HG03565 (cell line): ENCODE measurements around the gene GPX7.

Source experiments
- ATAC-seq: cut with Tn5 transposase; IDR thresholded peaks from one replicate; pipeline ENCODE4 v1.9.1; 2021; ENCODE audit warnings: mild to moderate bottlenecking, moderate library complexity; ENCODE audit not compliant: unreplicated experiment

The GPX7 gene

GRCh38 chr1:52585474-52585873 lies 16.7 kb upstream of the GPX7 start:
- no peak for ATAC-seq

- no peak for ATAC-seq
These were observed 14.1 kb upstream of the GPX7 start for GRCh38 chr1:52588027-52588426.

DNA sequence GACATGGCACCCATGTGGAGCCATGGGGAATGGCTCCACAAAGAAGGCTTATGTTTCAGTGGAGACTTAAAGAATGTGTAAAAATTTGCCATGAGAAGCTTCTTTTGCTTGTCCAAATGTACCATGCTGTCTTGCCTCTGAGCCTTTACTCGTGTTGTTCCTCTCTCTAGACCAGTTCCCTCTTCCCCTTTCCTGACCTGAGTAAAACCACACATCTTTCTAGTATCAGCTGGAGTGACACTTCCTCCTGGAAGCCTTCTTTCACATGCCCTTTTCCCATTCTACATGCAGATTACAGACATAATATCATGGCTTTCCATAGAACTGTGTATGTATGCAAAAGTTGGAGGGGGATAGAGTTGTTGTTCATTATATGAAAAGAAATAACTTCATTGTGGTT lies 13.6 kb upstream of the GPX7 start:
- no peak for ATAC-seq

- no peak for ATAC-seq
These were observed 11.9 kb upstream of the GPX7 start for GRCh38 chr1:52590266-52590665.

DNA sequence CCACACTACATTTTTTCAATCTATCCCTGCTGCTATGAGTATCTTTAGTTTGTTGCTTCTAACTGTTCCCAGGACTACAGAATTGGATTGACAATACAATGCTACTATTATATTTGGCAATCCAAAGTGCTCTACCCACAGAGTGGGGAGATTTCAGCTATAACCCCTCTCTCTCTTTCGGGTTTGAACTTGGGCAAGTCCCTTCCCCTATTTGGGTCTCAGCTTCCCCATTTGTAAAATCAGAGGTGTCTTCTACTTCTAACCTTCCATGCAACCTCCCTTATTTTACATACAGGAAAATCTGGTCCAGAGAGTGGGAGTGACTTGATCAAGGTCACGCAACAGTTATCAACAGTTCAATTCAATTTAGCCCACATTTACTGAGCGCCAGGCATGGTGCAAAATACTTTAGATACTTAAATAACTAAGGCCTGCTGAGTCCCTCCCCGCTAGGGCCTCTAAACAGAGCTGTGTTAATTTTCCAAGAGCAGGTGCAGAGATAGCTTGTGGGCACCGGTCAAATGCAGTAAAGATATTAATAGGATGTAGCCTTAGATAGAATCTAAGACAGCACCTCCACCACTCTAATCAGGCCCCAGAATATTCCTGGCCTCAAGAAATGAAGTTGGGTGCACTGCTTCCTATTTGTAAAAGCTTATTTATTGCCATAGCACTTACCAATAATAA lies 9.4 kb upstream of the GPX7 start:
- ATAC-seq, result no peak

GRCh38 chr1:52593495-52593894 lies 8.7 kb upstream of the GPX7 start:
- no peak for ATAC-seq

- no peak for ATAC-seq
These were observed 7.1 kb upstream of the GPX7 start for GRCh38 chr1:52595061-52595460.

DNA sequence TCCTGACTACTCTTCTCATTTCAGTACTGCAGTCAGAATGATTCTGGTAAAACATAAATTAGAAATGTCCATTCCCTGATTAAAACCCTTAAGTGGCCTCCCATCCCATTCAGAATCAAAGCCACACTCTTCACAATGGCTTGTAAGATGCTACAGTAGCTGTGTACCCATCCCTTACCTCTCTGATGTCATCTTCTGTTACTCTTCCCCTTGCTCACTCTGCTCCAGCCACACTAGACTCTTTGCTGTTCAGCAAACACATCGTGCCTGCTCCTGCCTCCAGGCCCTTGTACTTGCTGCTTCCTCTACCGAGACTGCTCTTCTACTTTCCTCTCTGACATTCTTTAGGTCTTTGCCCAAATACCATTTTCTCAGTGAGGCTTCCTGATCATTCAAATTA lies 4.3 kb upstream of the GPX7 start:
- no peak for ATAC-seq

DNA sequence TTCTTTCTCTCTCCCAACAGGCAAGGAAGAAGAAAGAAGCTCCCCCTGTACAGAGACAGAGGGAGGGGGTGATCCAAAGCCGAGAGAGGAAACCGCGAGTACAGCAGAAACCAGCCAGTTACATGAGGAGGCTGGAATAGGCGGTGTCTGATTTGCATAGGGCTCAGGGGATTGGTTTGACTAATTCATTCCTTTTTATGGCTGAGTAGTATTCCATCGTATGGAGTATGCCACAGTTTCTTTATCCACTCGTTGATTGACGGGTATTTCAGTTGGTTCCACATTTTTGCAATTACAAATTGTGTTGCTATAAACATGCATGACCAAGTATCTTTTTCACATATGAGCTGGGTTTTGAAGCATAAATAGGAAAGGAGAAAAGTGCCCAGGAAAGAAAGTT lies 3.4 kb upstream of the GPX7 start:
- no peak for ATAC-seq

DNA sequence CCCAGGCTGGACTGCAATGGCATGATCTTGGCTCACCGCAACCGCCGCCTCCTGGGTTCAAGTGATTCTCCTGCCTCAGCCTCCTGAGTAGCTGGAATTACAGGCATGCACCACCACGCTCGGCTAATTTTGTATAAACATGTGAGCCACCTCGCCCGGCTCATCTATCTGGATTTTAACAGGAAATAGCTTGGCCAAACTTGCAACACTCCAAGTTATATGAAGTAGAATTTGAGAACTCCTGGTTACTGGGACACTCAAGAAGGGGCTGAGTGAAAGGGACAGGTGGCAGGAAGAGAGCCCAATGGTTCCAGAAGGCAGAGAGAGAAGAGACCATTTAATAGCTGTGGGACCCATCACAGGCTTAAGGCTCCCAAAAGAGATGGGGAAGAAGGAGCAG lies 2.9 kb upstream of the GPX7 start:
- no peak for ATAC-seq

DNA sequence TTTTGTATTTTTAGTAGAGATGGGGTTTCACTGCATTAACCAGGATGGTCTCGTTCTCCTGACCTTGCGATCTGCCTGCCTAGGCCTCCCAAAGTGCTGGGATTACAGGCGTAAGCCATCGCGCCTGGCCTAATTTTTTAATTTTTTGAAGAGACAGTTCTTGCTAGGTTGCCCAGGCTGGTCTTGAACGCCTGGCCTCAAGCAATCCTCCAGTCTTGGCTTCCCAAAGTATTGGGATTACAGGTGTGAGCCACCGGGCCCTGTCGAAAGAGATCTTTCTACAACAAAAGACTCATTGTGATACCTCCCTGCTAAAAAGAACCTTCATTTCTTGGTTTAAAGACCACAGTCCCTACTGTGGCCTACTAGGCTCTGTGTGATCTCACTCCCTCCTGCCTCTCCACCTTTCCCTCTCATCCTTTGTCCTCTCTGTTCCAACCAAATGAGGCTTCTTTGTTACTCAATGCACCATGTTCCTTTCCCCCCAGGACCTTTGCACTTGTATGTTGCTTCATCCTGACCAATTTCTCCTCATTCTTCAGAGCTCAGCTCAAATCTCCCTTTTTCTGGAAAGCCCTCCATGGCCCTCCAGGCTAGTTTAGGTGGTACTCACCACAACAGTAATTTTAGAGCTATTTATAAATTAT lies 1.5 kb upstream of the GPX7 start:
- ATAC-seq, result no peak

GRCh38 chr1:52601519-52601918 lies 652 bp upstream of the GPX7 start:
- ATAC-seq, result no peak

GRCh38 chr1:52602856-52603600 lies 857 bp downstream of the GPX7 start:
- no peak for ATAC-seq

GRCh38 chr1:52603630-52604029 lies 1.5 kb downstream of the GPX7 start:
- no peak for ATAC-seq

DNA sequence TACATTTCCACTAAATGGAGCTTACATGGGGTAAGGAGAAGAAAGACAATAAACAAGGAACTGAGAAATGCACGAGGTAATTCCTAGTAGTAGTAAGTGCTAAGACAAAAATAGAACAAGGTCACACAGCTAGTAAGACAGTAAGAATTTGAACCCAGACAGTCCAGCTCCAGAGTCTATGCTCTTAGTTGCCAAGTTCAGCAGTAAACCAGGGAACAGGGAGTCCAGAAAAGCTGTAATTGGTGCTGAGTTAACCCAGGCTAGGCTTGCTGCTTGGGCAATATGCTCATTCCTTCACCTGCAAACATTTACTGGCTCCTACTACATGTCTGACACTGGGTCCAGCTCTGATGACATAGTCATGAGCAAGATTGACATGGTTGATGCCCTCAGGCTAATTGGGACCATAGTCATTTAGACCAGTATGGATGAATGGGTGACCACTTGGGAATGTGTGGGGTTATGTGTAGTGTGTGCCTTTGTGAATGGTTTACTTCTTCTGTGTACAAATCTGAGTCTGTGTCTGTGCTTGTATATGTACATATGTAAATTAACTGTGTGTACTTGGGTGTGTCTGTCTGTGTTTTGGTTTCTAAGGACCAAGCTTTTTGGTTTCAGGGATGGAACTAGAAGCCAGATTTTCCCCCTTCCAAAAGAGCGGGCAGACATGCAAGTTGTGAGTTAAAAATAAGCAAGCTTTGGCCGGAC lies 2.0 kb downstream of the GPX7 start:
- ATAC-seq, result no peak

DNA sequence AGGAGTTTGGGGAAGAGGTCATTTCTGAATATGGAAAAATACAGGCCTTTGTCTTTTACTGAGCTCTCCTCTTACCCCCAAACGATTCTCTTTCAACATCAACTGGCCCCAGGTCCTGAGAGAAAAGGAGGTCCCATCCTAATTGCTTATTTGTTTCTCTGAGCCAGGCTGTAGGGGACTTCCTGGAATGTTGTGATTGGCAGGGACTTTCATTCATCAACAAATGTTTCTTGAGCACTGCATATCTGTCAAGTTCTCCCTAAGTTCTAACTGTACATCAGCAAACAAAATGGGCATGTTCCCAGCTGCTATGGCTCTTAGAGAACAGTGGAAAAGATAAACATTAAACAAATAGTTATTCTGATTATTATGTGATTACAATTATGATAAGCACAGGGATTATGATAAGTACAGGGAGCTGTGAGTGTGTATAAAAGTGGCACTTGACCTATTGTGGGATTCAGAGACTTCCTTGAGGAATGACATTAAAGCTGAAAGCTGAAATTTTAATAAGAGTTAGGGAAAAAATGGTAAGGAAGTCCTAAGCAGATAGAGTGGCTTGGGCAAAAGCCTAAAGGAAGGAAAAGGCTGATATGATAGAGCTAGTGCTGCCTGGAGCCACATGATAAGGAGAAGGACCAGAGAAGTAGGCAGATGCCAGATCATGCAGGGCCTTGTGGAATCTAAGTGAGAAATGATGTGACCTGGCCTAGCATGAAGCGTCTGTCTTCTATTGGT lies 11.6 kb downstream of the GPX7 start:
- no peak for ATAC-seq

- no peak for ATAC-seq
These were observed 12.5 kb downstream of the GPX7 start for GRCh38 chr1:52614671-52615070.

DNA sequence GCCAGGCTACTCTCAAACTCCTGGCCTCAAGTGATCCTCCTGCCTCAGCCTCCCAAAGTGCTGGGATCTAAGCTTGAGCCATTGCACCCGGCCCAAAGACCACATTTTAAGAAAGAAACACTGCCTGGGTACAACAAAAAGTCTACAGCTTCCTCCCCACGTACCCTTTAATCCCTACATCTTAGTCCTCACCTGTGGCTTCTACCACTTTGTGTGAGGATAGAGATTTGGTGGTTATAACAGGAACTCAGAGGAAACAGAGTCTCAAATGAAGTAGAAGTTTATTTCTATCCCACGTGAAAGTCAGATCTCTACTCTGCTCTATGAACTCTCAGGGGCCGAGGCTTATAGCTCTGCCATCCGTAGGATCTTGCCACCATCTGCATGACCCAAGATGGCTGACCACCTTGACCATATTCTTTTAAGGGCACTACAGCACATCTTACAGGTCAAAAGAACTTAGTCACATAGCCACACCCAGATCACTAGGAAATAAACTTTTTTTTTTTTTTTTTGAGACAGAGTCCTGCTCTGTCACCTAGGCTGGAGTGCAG lies 13.4 kb downstream of the GPX7 start:
- ATAC-seq, result no peak

- no peak for ATAC-seq
These were observed 19.8 kb downstream of the GPX7 start for GRCh38 chr1:52621950-52622349.

DNA sequence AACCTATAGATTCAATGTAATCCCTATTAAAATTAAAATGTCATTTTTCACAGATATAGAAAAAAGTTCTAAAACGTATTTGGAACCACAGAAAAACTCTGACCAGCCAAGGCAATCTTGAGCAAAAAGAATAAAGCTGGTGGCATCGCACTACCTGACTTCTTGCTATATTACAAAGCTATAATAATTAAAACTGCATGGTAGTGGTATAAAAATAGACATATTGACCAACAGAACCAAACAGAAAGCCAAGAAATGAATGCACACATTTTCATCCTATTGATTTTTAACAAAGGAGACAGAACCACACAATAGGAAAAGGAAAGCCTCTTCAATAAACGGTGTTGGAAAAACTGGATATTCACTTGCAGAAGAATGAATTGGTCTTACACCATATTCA lies 21.6 kb downstream of the GPX7 start:
- ATAC-seq, result no peak

DNA sequence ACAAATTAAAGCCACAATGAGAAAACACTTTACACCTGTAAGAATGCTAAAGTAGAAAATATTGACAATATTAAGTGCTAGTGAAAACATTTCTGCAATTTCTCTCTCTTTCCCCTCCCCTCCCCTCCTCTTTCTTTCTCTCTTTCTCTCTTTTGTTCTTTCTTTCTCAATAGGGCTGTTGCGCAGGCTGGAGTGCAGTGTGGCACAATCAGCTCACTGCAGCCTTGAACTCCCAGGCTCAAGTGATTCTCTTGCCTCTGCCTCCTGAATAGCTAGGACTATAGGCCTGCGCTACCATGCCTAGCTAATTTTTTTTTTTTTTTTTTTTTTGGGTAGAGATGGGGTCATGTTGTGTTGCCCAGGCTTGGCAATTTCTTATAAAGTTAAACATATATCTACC lies 24.9 kb downstream of the GPX7 start:
- ATAC-seq, result no peak
